WTC11 (cell line): ENCODE data around the gene SPATA13.

ENCODE experiments used
- CTCF ChIP-seq: fragments of 200-600 bp; IDR thresholded peaks from 2 replicates; pipeline ENCODE4 v1.8.0; 2022; ENCODE audit warnings: antibody characterized with exemption
- MAX ChIP-seq: sonication (generic); formaldehyde crosslinking; IDR thresholded peaks from 2 replicates; pipeline ENCODE4 v1.8.0; 2022; ENCODE audit warnings: mild to moderate bottlenecking, missing genetic modification reagents
- NR1H2 ChIP-seq: sonication (generic); formaldehyde crosslinking; IDR thresholded peaks from 2 replicates; pipeline ENCODE4 v1.9.0; 2021; ENCODE audit warnings: mild to moderate bottlenecking, moderate library complexity, missing genetic modification reagents
- USF1 ChIP-seq: sonication (generic); formaldehyde crosslinking; IDR thresholded peaks from 2 replicates; pipeline ENCODE4 v1.8.0; 2022; ENCODE audit warnings: mild to moderate bottlenecking, missing genetic modification reagents
- ZNF219 ChIP-seq: sonication (generic); formaldehyde crosslinking; IDR thresholded peaks from 2 replicates; pipeline ENCODE4 v1.8.0; 2023; ENCODE audit warnings: missing genetic modification reagents, mild to moderate bottlenecking, borderline replicate concordance

- TF ChIP-seq USF1 = no peak
- no peak for TF ChIP-seq MAX (CRISPR knock-in tag)
- no peak for TF ChIP-seq CTCF
- TF ChIP-seq NR1H2 (CRISPR knock-in tag) = no peak
- TF ChIP-seq ZNF219 (CRISPR knock-in tag) = no peak
These were observed 144.1 kb downstream of the SPATA13 start for GRCh38 chr13:24304620-24305019.
